ENCODE results near the gene GJB1. TPM values are rescaled to one million over a fixed set of nuclear protein-coding genes. Genes with fewer than 3 reads are reported as not detected.
A peak's percentile ranks its signal among the peaks of the same experiment; 100 is the strongest.

The GJB1 gene
- total RNA-seq, 1 donor, result not detected

DNA sequence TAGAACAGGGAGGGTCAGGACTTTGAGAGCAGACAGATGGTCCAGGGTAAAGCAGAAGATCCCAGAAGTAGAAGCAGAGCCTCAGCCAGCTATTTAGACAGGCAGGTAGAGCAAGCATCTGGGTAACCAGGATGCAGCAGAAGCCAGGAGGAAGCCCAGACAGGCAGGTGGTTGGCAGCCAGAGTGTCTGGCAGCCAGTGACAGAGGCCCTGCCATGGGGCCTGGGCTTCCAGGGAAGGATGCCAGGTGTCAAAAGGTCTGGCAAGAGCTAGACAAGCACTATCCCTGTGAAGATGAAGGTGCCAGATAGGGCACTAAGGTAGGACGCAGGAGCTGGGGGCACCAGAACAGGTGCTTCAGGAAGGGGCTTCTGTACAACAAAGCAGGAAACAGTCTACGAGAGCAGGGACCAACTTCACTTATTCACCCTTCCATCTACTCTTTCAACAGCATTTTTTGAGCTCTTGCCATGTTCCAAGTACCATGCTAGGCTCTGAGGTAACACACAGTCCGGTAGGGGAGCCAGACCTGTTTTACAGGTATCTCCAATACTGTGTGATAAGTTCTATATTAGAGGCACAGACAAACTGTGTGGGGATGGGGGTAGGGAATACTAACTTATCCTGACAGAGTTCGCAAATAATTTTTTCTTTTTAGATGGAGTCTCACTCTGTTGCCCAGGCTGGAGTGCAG lies 38.1 kb upstream of the GJB1 start:
- no peak overlapping the region for H3K27ac ChIP-seq (ENCODE audit: low read depth, low read length)
- no peak overlapping the region for H3K4me3 ChIP-seq (ENCODE audit: insufficient read depth, low read length)
- H4K20me1 ChIP-seq (ENCODE audit: insufficient read depth, low read length), result no peaks in the 10 kb centered on the region
- peaks cover 3% of the 10 kb centered on the region for H3K27me3 ChIP-seq (ENCODE audit: insufficient read depth, low read length)
- peaks cover 5% of the 10 kb centered on the region for H3K4me1 ChIP-seq (ENCODE audit: insufficient read depth, low read length)
- H3K9me3 ChIP-seq (ENCODE audit: low read depth, low read length), result no peaks in the 10 kb centered on the region
- TF ChIP-seq, protein P1, sequence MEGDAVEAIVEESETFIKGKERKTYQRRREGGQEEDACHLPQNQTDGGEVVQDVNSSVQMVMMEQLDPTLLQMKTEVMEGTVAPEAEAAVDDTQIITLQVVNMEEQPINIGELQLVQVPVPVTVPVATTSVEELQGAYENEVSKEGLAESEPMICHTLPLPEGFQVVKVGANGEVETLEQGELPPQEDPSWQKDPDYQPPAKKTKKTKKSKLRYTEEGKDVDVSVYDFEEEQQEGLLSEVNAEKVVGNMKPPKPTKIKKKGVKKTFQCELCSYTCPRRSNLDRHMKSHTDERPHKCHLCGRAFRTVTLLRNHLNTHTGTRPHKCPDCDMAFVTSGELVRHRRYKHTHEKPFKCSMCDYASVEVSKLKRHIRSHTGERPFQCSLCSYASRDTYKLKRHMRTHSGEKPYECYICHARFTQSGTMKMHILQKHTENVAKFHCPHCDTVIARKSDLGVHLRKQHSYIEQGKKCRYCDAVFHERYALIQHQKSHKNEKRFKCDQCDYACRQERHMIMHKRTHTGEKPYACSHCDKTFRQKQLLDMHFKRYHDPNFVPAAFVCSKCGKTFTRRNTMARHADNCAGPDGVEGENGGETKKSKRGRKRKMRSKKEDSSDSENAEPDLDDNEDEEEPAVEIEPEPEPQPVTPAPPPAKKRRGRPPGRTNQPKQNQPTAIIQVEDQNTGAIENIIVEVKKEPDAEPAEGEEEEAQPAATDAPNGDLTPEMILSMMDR (IDR thresholded peaks at IDR 0.05; ENCODE audit: extremely low read depth, low read depth, low read length), result no peak
- no peak overlapping the region for H2AFZ ChIP-seq (ENCODE audit: low read length)
- no peak for DNase-seq (ENCODE audit: insufficient read length, low spot score, missing footprints)
- H3K79me2 ChIP-seq (ENCODE audit: insufficient read depth, low read length), result no peaks in the 10 kb centered on the region
- H3K4me2 ChIP-seq (ENCODE audit: insufficient read depth, low read length), result no peak overlapping the region
- H3K36me3 ChIP-seq (ENCODE audit: insufficient read depth, low read length), result no peaks in the 10 kb centered on the region

GRCh38 chrX:71191248-71191647 lies 31.8 kb upstream of the GJB1 start:
- H3K4me1 ChIP-seq (ENCODE audit: insufficient read depth, low read length), result no peaks in the 10 kb centered on the region
- no peak overlapping the region for H3K4me2 ChIP-seq (ENCODE audit: insufficient read depth, low read length)
- TF ChIP-seq, protein P1 (IDR thresholded peaks at IDR 0.05; ENCODE audit: extremely low read depth, low read depth, low read length), result no peak
- no peak overlapping the region for H2AFZ ChIP-seq (ENCODE audit: low read length)
- H4K20me1 ChIP-seq (ENCODE audit: insufficient read depth, low read length), result no peaks in the 10 kb centered on the region
- H3K79me2 ChIP-seq (ENCODE audit: insufficient read depth, low read length), result no peaks in the 10 kb centered on the region
- no peak overlapping the region for H3K27ac ChIP-seq (ENCODE audit: low read depth, low read length)
- no peaks in the 10 kb centered on the region for H3K9me3 ChIP-seq (ENCODE audit: low read depth, low read length)
- H3K4me3 ChIP-seq (ENCODE audit: insufficient read depth, low read length), result no peak overlapping the region
- no peaks in the 10 kb centered on the region for H3K36me3 ChIP-seq (ENCODE audit: insufficient read depth, low read length)
- peaks cover 3% of the 10 kb centered on the region for H3K27me3 ChIP-seq (ENCODE audit: insufficient read depth, low read length)
- no peak for DNase-seq (ENCODE audit: insufficient read length, low spot score, missing footprints)

- H3K4me2 ChIP-seq (ENCODE audit: insufficient read depth, low read length), result no peak overlapping the region
- no peak for DNase-seq (ENCODE audit: insufficient read length, low spot score, missing footprints)
These were observed 26.9 kb upstream of the GJB1 start for GRCh38 chrX:71195964-71196649.

DNA sequence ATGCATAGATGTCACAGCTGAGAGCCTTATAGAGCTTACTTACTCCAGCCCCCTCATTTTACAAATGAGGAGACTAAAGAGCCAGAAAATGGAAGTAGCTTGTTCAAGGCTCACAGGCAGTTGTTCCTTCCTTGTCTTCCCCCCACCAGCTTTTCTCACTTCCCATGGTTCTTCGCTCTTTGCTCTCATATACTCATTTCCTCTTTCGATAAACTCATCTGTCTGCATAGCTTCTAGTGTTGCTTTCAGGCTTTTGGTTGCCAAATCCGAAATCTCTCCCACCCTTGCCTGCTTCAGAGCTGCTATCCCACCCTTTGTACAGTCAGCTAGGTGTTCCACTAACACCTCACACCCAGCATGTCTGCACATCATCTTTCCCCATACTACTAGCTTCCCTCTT lies 25.0 kb upstream of the GJB1 start:
- no peak overlapping the region for H3K4me3 ChIP-seq (ENCODE audit: insufficient read depth, low read length)
- H3K79me2 ChIP-seq (ENCODE audit: insufficient read depth, low read length), result no peaks in the 10 kb centered on the region
- H3K4me2 ChIP-seq (ENCODE audit: insufficient read depth, low read length), result no peak overlapping the region

More at GRCh38 chrX:71195964-71196649, 26.9 kb upstream of the GJB1 start:
- H3K79me2 ChIP-seq (ENCODE audit: insufficient read depth, low read length), result no peaks in the 10 kb centered on the region
- H3K4me3 ChIP-seq (ENCODE audit: insufficient read depth, low read length), result no peak overlapping the region
- H3K36me3 ChIP-seq (ENCODE audit: insufficient read depth, low read length), result no peaks in the 10 kb centered on the region
- H3K4me1 ChIP-seq (ENCODE audit: insufficient read depth, low read length), result no peaks in the 10 kb centered on the region
- H2AFZ ChIP-seq (ENCODE audit: low read length), result no peak overlapping the region
- no peak overlapping the region for H3K27ac ChIP-seq (ENCODE audit: low read depth, low read length)
- no peaks in the 10 kb centered on the region for H4K20me1 ChIP-seq (ENCODE audit: insufficient read depth, low read length)
- TF ChIP-seq, protein P1 (IDR thresholded peaks at IDR 0.05; ENCODE audit: extremely low read depth, low read depth, low read length), result no peak
- H3K27me3 ChIP-seq (ENCODE audit: insufficient read depth, low read length), result peaks cover 7% of the 10 kb centered on the region
- no peaks in the 10 kb centered on the region for H3K9me3 ChIP-seq (ENCODE audit: low read depth, low read length)

More for the DNA sequence above, 25.0 kb upstream of the GJB1 start:
- no peaks in the 10 kb centered on the region for H3K36me3 ChIP-seq (ENCODE audit: insufficient read depth, low read length)
- TF ChIP-seq, protein P1 (IDR thresholded peaks at IDR 0.05; ENCODE audit: extremely low read depth, low read depth, low read length), result no peak
- H3K4me1 ChIP-seq (ENCODE audit: insufficient read depth, low read length), result no peaks in the 10 kb centered on the region
- peaks cover 7% of the 10 kb centered on the region for H3K27me3 ChIP-seq (ENCODE audit: insufficient read depth, low read length)
- DNase-seq (ENCODE audit: insufficient read length, low spot score, missing footprints), result peak; percentile 49
- no peaks in the 10 kb centered on the region for H3K9me3 ChIP-seq (ENCODE audit: low read depth, low read length)
- H3K27ac ChIP-seq (ENCODE audit: low read depth, low read length), result no peak overlapping the region
- H2AFZ ChIP-seq (ENCODE audit: low read length), result no peak overlapping the region
- no peaks in the 10 kb centered on the region for H4K20me1 ChIP-seq (ENCODE audit: insufficient read depth, low read length)

All from osteoblast (primary cell).